Measurements from ENCODE around the gene GKN2. TPM values are rescaled to one million over a fixed set of nuclear protein-coding genes. Genes with fewer than 3 reads are reported as not detected.

The GKN2 gene
- total RNA-seq, 1 experiment from 2014 or later = not detected

GRCh38 chr2:68992933-68993332 is 40.2 kb upstream of the GKN2 start:
- ChIA-PET CTCF (interaction anchor here (0.6 kb wide), 1 partner anchor 386 kb away, joined by 4 read pairs; no protein-coding TSS in a partner anchor), POLR2A (interaction anchor here (0.6 kb wide), 1 partner anchor 15 kb away, joined by 3 read pairs; no protein-coding TSS in a partner anchor)
- Histone ChIP-seq H3K27ac (ENCODE audit: low read length) (no peak overlapping the region), H3K4me3 (ENCODE audit: low read depth in 2 of 2, low read length in 2 of 2) (no peak overlapping the region), H3K9me3 (ENCODE audit: control insufficient read depth, insufficient read depth, low read depth, low read length) (no peaks in the 10 kb centered on the region), H3K4me1 (ENCODE audit: control insufficient read depth, insufficient read depth, low read length) (no peaks in the 10 kb centered on the region), H3K36me3 (ENCODE audit: control insufficient read depth, insufficient read depth, low read length) (no peaks in the 10 kb centered on the region), H3K27me3 (ENCODE audit: control insufficient read depth, insufficient read depth, low read length) (no peaks in the 10 kb centered on the region)
- intact Hi-C loops (cut with micrococcal nuclease; ENCODE audit: unreplicated experiment) = no loop called here
- TF ChIP-seq SIN3A (IDR thresholded peaks at IDR 0.05; ENCODE audit: borderline replicate concordance, insufficient read depth, low read depth, low read length) (no peak), POLR2AphosphoS5 (IDR thresholded peaks at IDR 0.05; ENCODE audit: low read depth, low read length) (no peak), TCF7L2 (IDR thresholded peaks at IDR 0.05; ENCODE audit: low read depth, low read length) (no peak), CTCF (IDR thresholded peaks at IDR 0.05) (no peak)
- TF ChIP-seq, protein P1, sequence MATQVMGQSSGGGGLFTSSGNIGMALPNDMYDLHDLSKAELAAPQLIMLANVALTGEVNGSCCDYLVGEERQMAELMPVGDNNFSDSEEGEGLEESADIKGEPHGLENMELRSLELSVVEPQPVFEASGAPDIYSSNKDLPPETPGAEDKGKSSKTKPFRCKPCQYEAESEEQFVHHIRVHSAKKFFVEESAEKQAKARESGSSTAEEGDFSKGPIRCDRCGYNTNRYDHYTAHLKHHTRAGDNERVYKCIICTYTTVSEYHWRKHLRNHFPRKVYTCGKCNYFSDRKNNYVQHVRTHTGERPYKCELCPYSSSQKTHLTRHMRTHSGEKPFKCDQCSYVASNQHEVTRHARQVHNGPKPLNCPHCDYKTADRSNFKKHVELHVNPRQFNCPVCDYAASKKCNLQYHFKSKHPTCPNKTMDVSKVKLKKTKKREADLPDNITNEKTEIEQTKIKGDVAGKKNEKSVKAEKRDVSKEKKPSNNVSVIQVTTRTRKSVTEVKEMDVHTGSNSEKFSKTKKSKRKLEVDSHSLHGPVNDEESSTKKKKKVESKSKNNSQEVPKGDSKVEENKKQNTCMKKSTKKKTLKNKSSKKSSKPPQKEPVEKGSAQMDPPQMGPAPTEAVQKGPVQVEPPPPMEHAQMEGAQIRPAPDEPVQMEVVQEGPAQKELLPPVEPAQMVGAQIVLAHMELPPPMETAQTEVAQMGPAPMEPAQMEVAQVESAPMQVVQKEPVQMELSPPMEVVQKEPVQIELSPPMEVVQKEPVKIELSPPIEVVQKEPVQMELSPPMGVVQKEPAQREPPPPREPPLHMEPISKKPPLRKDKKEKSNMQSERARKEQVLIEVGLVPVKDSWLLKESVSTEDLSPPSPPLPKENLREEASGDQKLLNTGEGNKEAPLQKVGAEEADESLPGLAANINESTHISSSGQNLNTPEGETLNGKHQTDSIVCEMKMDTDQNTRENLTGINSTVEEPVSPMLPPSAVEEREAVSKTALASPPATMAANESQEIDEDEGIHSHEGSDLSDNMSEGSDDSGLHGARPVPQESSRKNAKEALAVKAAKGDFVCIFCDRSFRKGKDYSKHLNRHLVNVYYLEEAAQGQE (IDR thresholded peaks at IDR 0.05; ENCODE audit: insufficient read depth in 1 of 2, low read depth in 2 of 2, low read length in 1 of 2) = no peak
- in situ Hi-C loops (cut with HindIII; ENCODE audit: low pct_unique_long_range_greater_than_20kb, low sequenced_read_pairs) = no loop called here
- BruUV-seq (replicated peaks) = no TSS peak
- DNase-seq (ENCODE audit: low read depth, low spot score) (no peak), ATAC-seq (no peak)

DNA sequence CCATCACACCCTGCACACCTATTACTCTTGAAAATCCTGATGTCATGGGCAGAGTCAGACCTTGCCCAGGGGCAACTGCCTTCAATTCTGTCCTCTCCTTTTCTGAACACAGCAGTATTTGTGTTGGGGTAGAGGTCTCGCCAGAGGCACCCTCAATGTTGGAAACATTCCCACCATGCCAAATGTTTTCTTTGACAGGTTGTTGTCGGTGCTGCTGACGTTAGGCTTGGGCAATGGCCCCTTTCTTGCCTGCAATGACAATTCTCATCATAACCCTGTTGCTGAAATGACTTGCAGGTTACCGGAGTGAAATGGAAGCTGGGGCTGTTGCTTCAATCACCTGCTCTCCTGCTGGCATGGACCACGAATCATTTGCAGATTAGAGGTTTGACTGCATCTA is 39.6 kb upstream of the GKN2 start:
- ATAC-seq = no peak

More for the DNA sequence above, 39.6 kb upstream of the GKN2 start:
- TF ChIP-seq, protein P1 (IDR thresholded peaks at IDR 0.05; ENCODE audit: insufficient read depth in 1 of 2, low read depth in 2 of 2, low read length in 1 of 2) = no peak
- TF ChIP-seq POLR2AphosphoS5 (IDR thresholded peaks at IDR 0.05; ENCODE audit: low read depth, low read length) = no peak
- no peak for TF ChIP-seq SIN3A (IDR thresholded peaks at IDR 0.05; ENCODE audit: borderline replicate concordance, insufficient read depth, low read depth, low read length)
- TF ChIP-seq CTCF (IDR thresholded peaks at IDR 0.05) = no peak
- TF ChIP-seq TCF7L2 (IDR thresholded peaks at IDR 0.05; ENCODE audit: low read depth, low read length) = no peak
- no peak for DNase-seq (ENCODE audit: low read depth, low spot score)
- Histone ChIP-seq H3K27ac (ENCODE audit: low read length) (no peak overlapping the region), H3K9me3 (ENCODE audit: control insufficient read depth, insufficient read depth, low read depth, low read length) (no peaks in the 10 kb centered on the region), H3K4me3 (ENCODE audit: low read depth in 2 of 2, low read length in 2 of 2) (no peak overlapping the region), H3K4me1 (ENCODE audit: control insufficient read depth, insufficient read depth, low read length) (no peaks in the 10 kb centered on the region), H3K27me3 (ENCODE audit: control insufficient read depth, insufficient read depth, low read length) (no peaks in the 10 kb centered on the region), H3K36me3 (ENCODE audit: control insufficient read depth, insufficient read depth, low read length) (no peaks in the 10 kb centered on the region)
- ChIA-PET CTCF (no interaction called here), POLR2A (no interaction called here)
- no TSS peak for BruUV-seq (replicated peaks)
- in situ Hi-C loops (cut with HindIII; ENCODE audit: low pct_unique_long_range_greater_than_20kb, low sequenced_read_pairs) (no loop called here), intact Hi-C loops (cut with micrococcal nuclease; ENCODE audit: unreplicated experiment) (no loop called here)
